Liver (tissue), 9 donors: ENCODE results near the gene FAM171A1. TPM values are rescaled to one million over a fixed set of nuclear protein-coding genes. Genes with fewer than 3 reads are reported as not detected.

Experiments used
- DNase-seq: peaks from one replicate; pipeline ENCODE4 v3.0.0-alpha.2; 2017; ENCODE audit warnings: low spot score
- H3K27ac ChIP-seq, 2 donors: one replicate each; pipeline ENCODE4 v1.7.0; 2013; ENCODE audit warnings: inconsistent platforms in 2 of 2, low read length in 2 of 2, control low read depth in 1 of 2, low read depth in 1 of 2, mild to moderate bottlenecking in 1 of 2
- H3K27me3 ChIP-seq, 4 donors: one replicate each; pipeline versions ENCODE4 v1.6.1 to v1.7.0; 2013; ENCODE audit warnings: low read length in 3 of 4, inconsistent platforms in 1 of 4, mild to moderate bottlenecking in 1 of 4, moderate library complexity in 1 of 4; ENCODE audit not compliant: control insufficient read depth in 4 of 4, insufficient read depth in 4 of 4
- H3K36me3 ChIP-seq, 4 donors: one replicate each; pipeline versions ENCODE4 v1.6.1 to v1.7.0; 2013; ENCODE audit warnings: low read length in 3 of 4, mild to moderate bottlenecking in 3 of 4, low read depth in 1 of 4, moderate library complexity in 1 of 4; ENCODE audit not compliant: control insufficient read depth in 4 of 4, insufficient read depth in 3 of 4
- H3K4me1 ChIP-seq, 4 donors: one replicate each; pipeline versions ENCODE4 v1.6.1 to v1.7.0; 2013; ENCODE audit warnings: low read length in 3 of 4, mild to moderate bottlenecking in 3 of 4, moderate library complexity in 1 of 4; ENCODE audit not compliant: control insufficient read depth in 4 of 4, insufficient read depth in 4 of 4
- H3K4me3 ChIP-seq, 3 donors: one replicate each; pipeline versions ENCODE4 v1.6.1 to v1.7.0; 2013; ENCODE audit warnings: low read length in 3 of 3, control low read depth in 1 of 3, low read depth in 1 of 3, mild to moderate bottlenecking in 1 of 3
- H3K9ac ChIP-seq, 2 donors: one replicate each; pipeline ENCODE4 v1.7.0; 2013; ENCODE audit warnings: low read length in 2 of 2, mild to moderate bottlenecking in 2 of 2, moderate library complexity in 2 of 2, control low read depth in 1 of 2, low read depth in 1 of 2
- H3K9me3 ChIP-seq, 4 donors: one replicate each; pipeline versions ENCODE4 v1.6.1 to v1.7.0; 2013; ENCODE audit warnings: low read length in 3 of 4; ENCODE audit not compliant: control insufficient read depth in 4 of 4
- ATF3 ChIP-seq: IDR thresholded peaks from 2 replicates; pipeline ENCODE4 v1.6.1; 2016; ENCODE audit warnings: antibody characterized with exemption
- CTCF ChIP-seq: fragments of 150-350 bp; IDR thresholded peaks from 2 replicates; pipeline ENCODE4 v1.5.1; 2017; ENCODE audit warnings: improper control_type of control experiment, low read depth, low read length; ENCODE audit not compliant: missing input control
- EGR1 ChIP-seq, 2 donors: IDR thresholded peaks; 2 replicates each; pipeline ENCODE4 v1.6.1; 2016 to 2018; ENCODE audit warnings: antibody characterized with exemption in 2 of 2, low read depth in 2 of 2
- FOXA1 ChIP-seq: IDR thresholded peaks from 2 replicates; pipeline ENCODE4 v1.6.1; 2016; ENCODE audit warnings: antibody characterized with exemption
- FOXA2 ChIP-seq: IDR thresholded peaks from 2 replicates; pipeline ENCODE4 v1.6.1; 2016; ENCODE audit warnings: antibody characterized with exemption
- GABPA ChIP-seq, 2 donors: IDR thresholded peaks in 1 of 2; conservative IDR thresholded peaks in 1 of 2; 2 replicates each; pipeline ENCODE4 v1.6.1; 2016; ENCODE audit warnings: antibody characterized with exemption in 2 of 2, mild to moderate bottlenecking in 1 of 2, moderate library complexity in 1 of 2
- HNF4A ChIP-seq, 2 donors: conservative IDR thresholded peaks; 2 replicates each; pipeline ENCODE4 v1.6.1; 2016; ENCODE audit warnings: antibody characterized with exemption in 2 of 2, mild to moderate bottlenecking in 2 of 2
- HNF4G ChIP-seq: IDR thresholded peaks from 2 replicates; pipeline ENCODE4 v1.6.1; 2016; ENCODE audit warnings: antibody characterized with exemption
- JUND ChIP-seq, 2 donors: IDR thresholded peaks; 2 replicates each; pipeline ENCODE4 v1.6.1; 2016; ENCODE audit warnings: antibody characterized with exemption in 2 of 2
- MAX ChIP-seq: IDR thresholded peaks from 2 replicates; pipeline ENCODE4 v1.6.1; 2016; ENCODE audit warnings: antibody characterized with exemption
- NR2F2 ChIP-seq: IDR thresholded peaks from 2 replicates; pipeline ENCODE4 v1.6.1; 2016; ENCODE audit warnings: antibody characterized with exemption
- RAD21 ChIP-seq, 2 donors: IDR thresholded peaks; 2 replicates each; pipeline ENCODE4 v1.6.1; 2016; ENCODE audit warnings: antibody characterized with exemption in 2 of 2, mild to moderate bottlenecking in 2 of 2
- RXRA ChIP-seq, 2 donors: IDR thresholded peaks; 2 replicates each; pipeline ENCODE4 v1.6.1; 2017 to 2018; ENCODE audit warnings: antibody characterized with exemption in 2 of 2, mild to moderate bottlenecking in 1 of 2
- SP1 ChIP-seq: IDR thresholded peaks from 2 replicates; pipeline ENCODE4 v1.6.1; 2018; ENCODE audit warnings: antibody characterized with exemption, mild to moderate bottlenecking
- TAF1 ChIP-seq: conservative IDR thresholded peaks from 2 replicates; pipeline ENCODE4 v1.6.1; 2016; ENCODE audit warnings: antibody characterized with exemption, mild to moderate bottlenecking
- ZBTB33 ChIP-seq: IDR thresholded peaks from 2 replicates; pipeline ENCODE4 v1.6.1; 2016; ENCODE audit warnings: antibody characterized with exemption
- WGBS: extraction: QIAGEN DNeasy Blood & Tissue Kit; methylation state at CpG from one replicate; pipeline ENCODE4 v1.1.7; 2013; 5-methylcytosine and 5-hydroxymethylcytosine counted together
- polyA plus RNA-seq, 2 donors: library from polyadenylated mRNA; stranded (reverse) in 1 of 2; unstranded in 1 of 2; fragments of 200-250 nt in 1 of 2; fragments of >200 nt in 1 of 2; fragmentation: Nextera tagmentation in 1 of 2; extraction: Ambion mirVana in 1 of 2; gene quantifications; one replicate each; pipeline versions ENCODE4 v1.2.1 to v1.2.3, GENCODE V29; 2013 to 2015
- total RNA-seq, 2 donors: library from RNA; depleted of rRNA; stranded (reverse); fragments of >200 nt; gene quantifications; one replicate each; pipeline ENCODE4 v1.2.3, GENCODE V29; 2014
- donor health status: healthy.
- donor health status: healthy.
- donor health status: healthy.
- donor health status: healthy.
- donor health status: healthy.

The FAM171A1 gene
- total and polyA plus RNA-seq, 4 donors = 2.5 to 10.2 (median 7.7) TPM

DNA sequence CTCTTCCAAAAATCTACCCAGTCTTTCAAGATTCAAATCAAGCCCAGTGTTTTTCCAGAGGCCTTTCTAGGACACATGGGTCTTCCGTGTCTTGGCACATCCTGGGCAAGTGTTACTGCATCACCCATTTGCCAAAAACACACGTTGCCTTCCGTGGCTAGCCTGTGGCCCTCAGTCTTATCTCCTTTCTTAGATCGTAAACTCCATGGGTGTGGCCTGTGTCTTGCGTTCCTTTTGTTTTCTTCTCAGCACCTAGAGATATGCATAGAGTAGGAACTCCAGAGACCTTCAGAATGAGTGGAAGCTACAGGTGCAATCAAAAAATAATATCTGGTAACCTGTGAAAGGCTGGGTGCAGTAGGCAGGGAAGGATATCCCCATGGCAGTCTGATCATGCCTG lies 146.1 kb downstream of the FAM171A1 start:
- DNase-seq = no peak
- Histone ChIP-seq H3K9me3 (no peaks in the 10 kb centered on the region), H3K36me3 (peaks cover 0 to 1% (median 0%) of the 10 kb centered on the region in 4 donors), H3K27ac (no peak overlapping the region), H3K9ac (no peak overlapping the region), H3K27me3 (no peaks in the 10 kb centered on the region), H3K4me1 (no peaks in the 10 kb centered on the region), H3K4me3 (no peak overlapping the region)
- TF ChIP-seq ZBTB33 (no peak), EGR1 (IDR thresholded peaks at IDR 0.05; ENCODE audit: low read depth in 2 of 2) (no peak), SP1 (no peak), RXRA (IDR thresholded peaks at IDR 0.05) (no peak), CTCF (no peak), JUND (IDR thresholded peaks at IDR 0.05) (no peak), HNF4G (no peak), NR2F2 (no peak)
- 92% methylated on average over 5 of the region's 5 CpGs for WGBS

GRCh38 chr10:15223174-15223573 lies 147.9 kb downstream of the FAM171A1 start:
- WGBS = 94% methylated on average over 6 of the region's 6 CpGs
- Histone ChIP-seq H3K4me3 (no peak overlapping the region), H3K4me1 (no peaks in the 10 kb centered on the region), H3K27ac (no peak overlapping the region), H3K9me3 (no peaks in the 10 kb centered on the region), H3K27me3 (no peaks in the 10 kb centered on the region), H3K9ac (no peak overlapping the region), H3K36me3 (peaks cover 0 to 1% (median 0%) of the 10 kb centered on the region in 4 donors)
- no peak for DNase-seq
- TF ChIP-seq FOXA1 (no peak), CTCF (no peak), MAX (no peak), HNF4A (conservative IDR thresholded peaks at IDR 0.05) (no peak), ATF3 (no peak), SP1 (no peak), TAF1 (no peak), HNF4G (no peak), RXRA (IDR thresholded peaks at IDR 0.05) (no peak), RAD21 (IDR thresholded peaks at IDR 0.05) (no peak), JUND (IDR thresholded peaks at IDR 0.05) (no peak), FOXA2 (no peak), GABPA (IDR thresholded peaks at IDR 0.05 in 1 of 2, conservative IDR thresholded peaks at IDR 0.05 in 1 of 2) (no peak)
